HEK293T (cell line): ENCODE measurements around the gene NEMF.

Source experiments
- BHLHE40 ChIP-seq: fragments of 450-650 bp; IDR thresholded peaks from 2 replicates; pipeline ENCODE4 v1.6.1; 2016; ENCODE audit warnings: mild to moderate bottlenecking, moderate library complexity, borderline replicate concordance
- CTBP1 ChIP-seq: fragments of 450-650 bp; IDR thresholded peaks from 2 replicates; pipeline ENCODE4 v1.6.1; 2016; ENCODE audit warnings: borderline replicate concordance
- ELF4 ChIP-seq: fragments of 450-650 bp; IDR thresholded peaks from 2 replicates; pipeline ENCODE4 v1.6.1; 2017; ENCODE audit warnings: antibody characterized with exemption
- FOXA1 ChIP-seq: fragments of 450-650 bp; IDR thresholded peaks from 2 replicates; pipeline ENCODE4 v1.6.1; 2016; ENCODE audit warnings: mild to moderate bottlenecking
- FOXK2 ChIP-seq: fragments of 450-650 bp; IDR thresholded peaks from 2 replicates; pipeline ENCODE4 v1.6.1; 2016; ENCODE audit warnings: mild to moderate bottlenecking
- FOXM1 ChIP-seq: fragments of 450-650 bp; IDR thresholded peaks from 2 replicates; pipeline ENCODE4 v1.6.1; 2017; ENCODE audit warnings: mild to moderate bottlenecking, borderline replicate concordance
- SP1 ChIP-seq: fragments of 450-650 bp; IDR thresholded peaks from 2 replicates; pipeline ENCODE4 v1.6.1; 2017
- SUZ12 ChIP-seq: fragments of 450-650 bp; IDR thresholded peaks from 2 replicates; pipeline ENCODE4 v1.6.1; 2016; ENCODE audit warnings: mild to moderate bottlenecking
- TARDBP ChIP-seq: fragments of 450-650 bp; IDR thresholded peaks from 2 replicates; pipeline ENCODE4 v1.6.1; 2016

DNA sequence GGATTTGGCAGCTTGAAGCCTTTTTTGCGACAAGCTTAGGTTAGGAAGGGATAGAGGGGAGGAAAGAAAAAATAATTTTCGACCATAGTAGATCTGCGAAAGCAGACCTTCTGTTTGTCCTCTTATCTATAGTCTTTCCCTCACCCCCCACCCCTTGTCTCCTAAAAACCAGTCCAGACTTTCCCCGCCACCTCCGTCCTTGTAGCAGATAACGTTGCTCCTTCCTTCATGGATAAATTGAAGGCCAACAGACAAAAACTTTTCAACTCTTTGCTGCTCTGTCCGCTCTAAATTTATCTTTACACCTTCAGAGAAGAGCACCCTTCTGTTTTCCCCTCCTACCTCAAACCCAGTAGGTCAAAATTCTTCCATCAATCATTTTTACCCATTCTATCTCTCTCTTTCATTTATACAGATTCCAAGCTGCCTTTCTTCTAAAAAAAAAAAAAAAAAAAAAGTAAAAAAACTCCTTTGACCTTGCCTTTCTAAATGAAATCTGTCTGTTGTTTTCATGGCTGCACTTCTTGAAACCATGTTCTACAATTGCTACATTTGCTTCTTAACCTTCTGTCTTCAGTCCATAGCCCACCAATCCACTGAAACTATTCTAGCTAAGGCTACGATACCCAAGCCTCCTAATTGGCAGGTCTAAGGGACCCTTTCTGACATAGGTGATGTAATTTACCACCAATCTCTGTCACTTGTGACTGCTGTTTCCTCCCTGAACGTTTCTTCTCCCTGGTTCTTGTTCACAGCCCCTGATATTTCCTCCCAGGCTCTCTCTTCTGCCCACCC lies 11.1 kb upstream of the NEMF start:
- TF ChIP-seq CTBP1 (no peak), SUZ12 (no peak), SP1 (no peak), BHLHE40 (no peak), ELF4 (no peak), FOXA1 (no peak), FOXK2 (no peak), TARDBP (no peak), FOXM1 (no peak)
